H1 (cell line): Measurements from ENCODE around the gene RALGAPB.

ENCODE experiments used
- HDAC2 ChIP-seq, 2 experiments: fragments of 300-600 bp in 1 of 2; sonication (generic) in 1 of 2; IDR thresholded peaks; 2 replicates each; pipeline ENCODE4 v1.6.1; 2011 to 2012; ENCODE audit warnings: low read depth in 2 of 2, low read length in 2 of 2, mild to moderate bottlenecking in 2 of 2, moderate library complexity in 2 of 2, borderline replicate concordance in 1 of 2, inconsistent platforms in 1 of 2
- RBBP5 ChIP-seq: IDR thresholded peaks from 2 replicates; pipeline ENCODE4 v1.7.1; 2012; ENCODE audit warnings: low read depth, mild to moderate bottlenecking, inconsistent platforms, low read length, moderate library complexity, borderline replicate concordance
- TF ChIP-seq, protein P1 (sequence below), 3 experiments: IDR thresholded peaks; 1 replicate in 2 of 3; 2 replicates in 1 of 3; pipeline versions ENCODE4 v1.5.1 to v1.6.1; 2011; ENCODE audit warnings: low read length in 3 of 3, mild to moderate bottlenecking in 3 of 3, inconsistent platforms in 2 of 3, low read depth in 1 of 3, moderate library complexity in 1 of 3; ENCODE audit not compliant: insufficient read depth in 1 of 3; ENCODE audit errors: control extremely low read depth in 1 of 3

DNA sequence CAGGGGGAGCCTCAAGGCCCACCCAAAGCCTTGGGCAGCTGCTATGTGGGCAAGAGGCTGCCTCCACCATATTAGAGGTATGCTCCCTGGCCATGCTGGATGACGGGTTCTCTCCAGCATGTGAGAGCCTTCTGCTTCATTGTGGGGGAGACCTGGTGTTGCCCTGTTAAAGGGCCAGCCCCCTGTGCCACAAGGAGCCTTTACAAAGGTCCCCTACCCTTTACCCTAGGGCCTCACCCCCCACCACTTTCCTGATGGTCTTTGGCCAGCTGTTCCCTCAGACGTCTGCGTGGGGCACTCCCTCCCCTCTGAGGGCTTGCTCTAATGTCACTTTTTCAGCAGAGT lies 113.5 kb downstream of the RALGAPB start:
- TF ChIP-seq HDAC2 (IDR thresholded peaks at IDR 0.05; ENCODE audit: borderline replicate concordance in 1 of 2, low read depth in 2 of 2, low read length in 2 of 2) (no peak), RBBP5 (no peak)
- TF ChIP-seq, protein P1, sequence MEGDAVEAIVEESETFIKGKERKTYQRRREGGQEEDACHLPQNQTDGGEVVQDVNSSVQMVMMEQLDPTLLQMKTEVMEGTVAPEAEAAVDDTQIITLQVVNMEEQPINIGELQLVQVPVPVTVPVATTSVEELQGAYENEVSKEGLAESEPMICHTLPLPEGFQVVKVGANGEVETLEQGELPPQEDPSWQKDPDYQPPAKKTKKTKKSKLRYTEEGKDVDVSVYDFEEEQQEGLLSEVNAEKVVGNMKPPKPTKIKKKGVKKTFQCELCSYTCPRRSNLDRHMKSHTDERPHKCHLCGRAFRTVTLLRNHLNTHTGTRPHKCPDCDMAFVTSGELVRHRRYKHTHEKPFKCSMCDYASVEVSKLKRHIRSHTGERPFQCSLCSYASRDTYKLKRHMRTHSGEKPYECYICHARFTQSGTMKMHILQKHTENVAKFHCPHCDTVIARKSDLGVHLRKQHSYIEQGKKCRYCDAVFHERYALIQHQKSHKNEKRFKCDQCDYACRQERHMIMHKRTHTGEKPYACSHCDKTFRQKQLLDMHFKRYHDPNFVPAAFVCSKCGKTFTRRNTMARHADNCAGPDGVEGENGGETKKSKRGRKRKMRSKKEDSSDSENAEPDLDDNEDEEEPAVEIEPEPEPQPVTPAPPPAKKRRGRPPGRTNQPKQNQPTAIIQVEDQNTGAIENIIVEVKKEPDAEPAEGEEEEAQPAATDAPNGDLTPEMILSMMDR (IDR thresholded peaks at IDR 0.05; ENCODE audit: control extremely low read depth in 1 of 3, insufficient read depth in 1 of 3, low read depth in 1 of 3, low read length in 3 of 3): no peak
